GM19463 (cell line): ENCODE data around the gene ATRN.
"Not testable (repeated sequence)": the region's sequence is repeated elsewhere in the genome, so short reads cannot be mapped to it uniquely, and the experiment has no call there.

Experiments
- ATAC-seq: cut with Tn5 transposase; IDR thresholded peaks from one replicate; pipeline ENCODE4 v1.9.1; 2021; ENCODE audit warnings: mild to moderate bottlenecking, moderate library complexity; ENCODE audit not compliant: unreplicated experiment

Gene ATRN

GRCh38 chr20:3560578-3560977 is 89.8 kb downstream of the ATRN start:
- no peak for ATAC-seq

GRCh38 chr20:3563133-3563532 is 92.3 kb downstream of the ATRN start:
- no peak for ATAC-seq

- no peak for ATAC-seq
These were observed 92.8 kb downstream of the ATRN start for GRCh38 chr20:3563548-3564177.

GRCh38 chr20:3565851-3566250 is 95.0 kb downstream of the ATRN start:
- ATAC-seq, result no peak

- ATAC-seq, result no peak
These were observed 101.3 kb downstream of the ATRN start for GRCh38 chr20:3572151-3572550.

- no peak for ATAC-seq
These were observed 105.5 kb downstream of the ATRN start for GRCh38 chr20:3576363-3576762.

GRCh38 chr20:3577366-3577765 is 106.5 kb downstream of the ATRN start:
- no peak for ATAC-seq

GRCh38 chr20:3580412-3580811 is 109.6 kb downstream of the ATRN start:
- ATAC-seq, result no peak

GRCh38 chr20:3583765-3584164 is 112.9 kb downstream of the ATRN start:
- no peak for ATAC-seq

GRCh38 chr20:3586093-3586492 is 115.3 kb downstream of the ATRN start:
- no peak for ATAC-seq

GRCh38 chr20:3590164-3590563 is 119.3 kb downstream of the ATRN start:
- no peak for ATAC-seq

- no peak for ATAC-seq
These were observed 122.1 kb downstream of the ATRN start for GRCh38 chr20:3592931-3593330.

GRCh38 chr20:3595541-3595940 is 124.7 kb downstream of the ATRN start:
- ATAC-seq, result no peak

GRCh38 chr20:3603108-3603507 is 132.3 kb downstream of the ATRN start:
- ATAC-seq, result no peak

GRCh38 chr20:3605386-3605886 is 134.6 kb downstream of the ATRN start:
- ATAC-seq, result not testable (repeated sequence)

GRCh38 chr20:3606021-3606420 is 135.2 kb downstream of the ATRN start:
- ATAC-seq, result no peak

GRCh38 chr20:3611901-3612300 is 141.1 kb downstream of the ATRN start:
- no peak for ATAC-seq

GRCh38 chr20:3612795-3613572 is 142.2 kb downstream of the ATRN start:
- no peak for ATAC-seq

- ATAC-seq, result no peak
These were observed 143.1 kb downstream of the ATRN start for GRCh38 chr20:3613821-3614440.

- no peak for ATAC-seq
These were observed 143.6 kb downstream of the ATRN start for GRCh38 chr20:3614466-3614865.

- ATAC-seq, result not testable (repeated sequence)
These were observed 144.5 kb downstream of the ATRN start for GRCh38 chr20:3615171-3615840.
